Measurements from ENCODE around the gene RBM39. TPM values are rescaled to one million over a fixed set of nuclear protein-coding genes. Genes with fewer than 3 reads are reported as not detected.

The RBM39 gene
- total and polyA plus RNA-seq, 2 of the 13 experiments (the other 11 are each of a cell fraction or from before 2014, with no cell fraction given): 788 to 920 TPM

DNA sequence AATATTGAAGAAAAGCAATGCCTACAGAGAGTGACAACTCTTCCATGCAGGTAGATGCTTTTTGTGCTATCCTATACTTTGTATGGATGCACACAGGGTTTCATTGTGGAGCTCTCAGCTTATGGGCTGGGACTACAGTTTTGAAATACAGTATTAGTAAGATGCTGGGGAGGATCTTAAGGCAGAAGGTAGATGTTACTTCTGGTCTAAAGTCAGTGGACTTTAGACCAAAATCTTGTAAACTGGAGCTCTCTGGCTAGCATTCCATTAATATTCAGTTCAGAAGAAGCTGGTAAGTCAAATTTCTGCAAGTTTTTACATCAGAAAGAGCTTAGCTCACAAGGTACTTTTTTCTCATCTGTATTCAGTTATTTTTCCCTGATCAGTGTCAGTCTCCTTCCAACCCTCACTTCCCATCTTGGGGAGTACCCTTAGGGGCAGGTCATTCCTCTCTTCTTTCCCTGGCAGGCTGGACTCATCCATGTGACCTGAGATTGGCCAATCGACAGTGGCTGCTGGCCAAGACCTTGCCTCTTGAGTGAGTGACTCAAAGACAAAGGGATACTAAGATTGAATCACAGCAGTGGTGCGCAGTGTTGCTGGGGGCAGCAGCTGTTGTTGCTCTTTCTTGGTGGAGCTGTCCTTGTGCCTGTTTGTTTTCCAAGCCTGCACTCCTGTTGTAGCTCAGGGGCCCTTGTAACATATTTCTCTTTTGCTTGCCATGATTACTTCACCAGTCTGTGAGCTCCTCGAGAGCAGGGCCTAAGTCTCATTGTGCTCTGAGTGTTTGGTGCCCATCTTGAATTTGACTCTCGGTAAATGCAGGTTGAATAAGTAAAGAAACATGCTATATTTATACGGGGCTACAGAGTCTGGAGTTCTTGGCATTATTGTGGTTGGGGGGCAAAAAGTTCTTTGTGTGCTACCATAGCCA is 26.9 kb upstream of the RBM39 start (continued):
- TF ChIP-seq, protein P1, sequence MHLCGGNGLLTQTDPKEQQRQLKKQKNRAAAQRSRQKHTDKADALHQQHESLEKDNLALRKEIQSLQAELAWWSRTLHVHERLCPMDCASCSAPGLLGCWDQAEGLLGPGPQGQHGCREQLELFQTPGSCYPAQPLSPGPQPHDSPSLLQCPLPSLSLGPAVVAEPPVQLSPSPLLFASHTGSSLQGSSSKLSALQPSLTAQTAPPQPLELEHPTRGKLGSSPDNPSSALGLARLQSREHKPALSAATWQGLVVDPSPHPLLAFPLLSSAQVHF (CRISPR knock-in tag; IDR thresholded peaks at IDR 0.05): no peak
- TF ChIP-seq ZNF292 (CRISPR knock-in tag; IDR thresholded peaks at IDR 0.05; ENCODE audit: borderline replicate concordance, low read depth): peak; percentile 53; the same call in 1 of the 2 replicates
- 0 out of 2 replicates have a peak, but pooled peaks have one; percentile 22 for TF ChIP-seq HOXA5 (CRISPR knock-in tag; IDR thresholded peaks at IDR 0.05)
- TF ChIP-seq, protein P2, sequence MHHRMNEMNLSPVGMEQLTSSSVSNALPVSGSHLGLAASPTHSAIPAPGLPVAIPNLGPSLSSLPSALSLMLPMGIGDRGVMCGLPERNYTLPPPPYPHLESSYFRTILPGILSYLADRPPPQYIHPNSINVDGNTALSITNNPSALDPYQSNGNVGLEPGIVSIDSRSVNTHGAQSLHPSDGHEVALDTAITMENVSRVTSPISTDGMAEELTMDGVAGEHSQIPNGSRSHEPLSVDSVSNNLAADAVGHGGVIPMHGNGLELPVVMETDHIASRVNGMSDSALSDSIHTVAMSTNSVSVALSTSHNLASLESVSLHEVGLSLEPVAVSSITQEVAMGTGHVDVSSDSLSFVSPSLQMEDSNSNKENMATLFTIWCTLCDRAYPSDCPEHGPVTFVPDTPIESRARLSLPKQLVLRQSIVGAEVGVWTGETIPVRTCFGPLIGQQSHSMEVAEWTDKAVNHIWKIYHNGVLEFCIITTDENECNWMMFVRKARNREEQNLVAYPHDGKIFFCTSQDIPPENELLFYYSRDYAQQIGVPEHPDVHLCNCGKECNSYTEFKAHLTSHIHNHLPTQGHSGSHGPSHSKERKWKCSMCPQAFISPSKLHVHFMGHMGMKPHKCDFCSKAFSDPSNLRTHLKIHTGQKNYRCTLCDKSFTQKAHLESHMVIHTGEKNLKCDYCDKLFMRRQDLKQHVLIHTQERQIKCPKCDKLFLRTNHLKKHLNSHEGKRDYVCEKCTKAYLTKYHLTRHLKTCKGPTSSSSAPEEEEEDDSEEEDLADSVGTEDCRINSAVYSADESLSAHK (CRISPR knock-in tag; IDR thresholded peaks at IDR 0.05; ENCODE audit: borderline replicate concordance): no peak
- no peak for TF ChIP-seq KAT2B (IDR thresholded peaks at IDR 0.05; ENCODE audit: borderline replicate concordance, low read depth, low read length)
- TF ChIP-seq ZNF253 (CRISPR knock-in tag; IDR thresholded peaks at IDR 0.05; ENCODE audit: borderline replicate concordance): no peak
- no peak for TF ChIP-seq REL (CRISPR knock-in tag; conservative IDR thresholded peaks at IDR 0.05)
- TF ChIP-seq DNMT1 (CRISPR knock-in tag; IDR thresholded peaks at IDR 0.05): no peak
- TF ChIP-seq MIXL1 (CRISPR knock-in tag; IDR thresholded peaks at IDR 0.05): 0 out of 2 replicates have a peak, but pooled peaks have one; percentile 11
- TF ChIP-seq ETV6 (CRISPR knock-in tag; conservative IDR thresholded peaks at IDR 0.05): 0 out of 2 replicates have a peak, but pooled peaks have one; percentile 23
- no peak for TF ChIP-seq ZNF207 (IDR thresholded peaks at IDR 0.05; ENCODE audit: borderline replicate concordance)
- TF ChIP-seq ZFX (CRISPR knock-in tag; IDR thresholded peaks at IDR 0.05; ENCODE audit: low read depth): peak; percentile 81
- TF ChIP-seq CHCHD3 (CRISPR knock-in tag; IDR thresholded peaks at IDR 0.05): no peak
- TF ChIP-seq, protein P3, sequence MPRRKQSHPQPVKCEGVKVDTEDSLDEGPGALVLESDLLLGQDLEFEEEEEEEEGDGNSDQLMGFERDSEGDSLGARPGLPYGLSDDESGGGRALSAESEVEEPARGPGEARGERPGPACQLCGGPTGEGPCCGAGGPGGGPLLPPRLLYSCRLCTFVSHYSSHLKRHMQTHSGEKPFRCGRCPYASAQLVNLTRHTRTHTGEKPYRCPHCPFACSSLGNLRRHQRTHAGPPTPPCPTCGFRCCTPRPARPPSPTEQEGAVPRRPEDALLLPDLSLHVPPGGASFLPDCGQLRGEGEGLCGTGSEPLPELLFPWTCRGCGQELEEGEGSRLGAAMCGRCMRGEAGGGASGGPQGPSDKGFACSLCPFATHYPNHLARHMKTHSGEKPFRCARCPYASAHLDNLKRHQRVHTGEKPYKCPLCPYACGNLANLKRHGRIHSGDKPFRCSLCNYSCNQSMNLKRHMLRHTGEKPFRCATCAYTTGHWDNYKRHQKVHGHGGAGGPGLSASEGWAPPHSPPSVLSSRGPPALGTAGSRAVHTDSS (CRISPR knock-in tag; conservative IDR thresholded peaks at IDR 0.05): no peak
- TF ChIP-seq ZNF556 (CRISPR knock-in tag; IDR thresholded peaks at IDR 0.05; ENCODE audit: borderline replicate concordance): no peak
- TF ChIP-seq MAFF (IDR thresholded peaks at IDR 0.05; ENCODE audit: low read depth, low read length): no peak
- TF ChIP-seq, protein P4, sequence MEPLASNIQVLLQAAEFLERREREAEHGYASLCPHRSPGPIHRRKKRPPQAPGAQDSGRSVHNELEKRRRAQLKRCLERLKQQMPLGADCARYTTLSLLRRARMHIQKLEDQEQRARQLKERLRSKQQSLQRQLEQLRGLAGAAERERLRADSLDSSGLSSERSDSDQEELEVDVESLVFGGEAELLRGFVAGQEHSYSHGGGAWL (CRISPR knock-in tag; IDR thresholded peaks at IDR 0.05): peak; percentile 60; the same call in 1 of the 2 replicates
- TF ChIP-seq, protein P5, sequence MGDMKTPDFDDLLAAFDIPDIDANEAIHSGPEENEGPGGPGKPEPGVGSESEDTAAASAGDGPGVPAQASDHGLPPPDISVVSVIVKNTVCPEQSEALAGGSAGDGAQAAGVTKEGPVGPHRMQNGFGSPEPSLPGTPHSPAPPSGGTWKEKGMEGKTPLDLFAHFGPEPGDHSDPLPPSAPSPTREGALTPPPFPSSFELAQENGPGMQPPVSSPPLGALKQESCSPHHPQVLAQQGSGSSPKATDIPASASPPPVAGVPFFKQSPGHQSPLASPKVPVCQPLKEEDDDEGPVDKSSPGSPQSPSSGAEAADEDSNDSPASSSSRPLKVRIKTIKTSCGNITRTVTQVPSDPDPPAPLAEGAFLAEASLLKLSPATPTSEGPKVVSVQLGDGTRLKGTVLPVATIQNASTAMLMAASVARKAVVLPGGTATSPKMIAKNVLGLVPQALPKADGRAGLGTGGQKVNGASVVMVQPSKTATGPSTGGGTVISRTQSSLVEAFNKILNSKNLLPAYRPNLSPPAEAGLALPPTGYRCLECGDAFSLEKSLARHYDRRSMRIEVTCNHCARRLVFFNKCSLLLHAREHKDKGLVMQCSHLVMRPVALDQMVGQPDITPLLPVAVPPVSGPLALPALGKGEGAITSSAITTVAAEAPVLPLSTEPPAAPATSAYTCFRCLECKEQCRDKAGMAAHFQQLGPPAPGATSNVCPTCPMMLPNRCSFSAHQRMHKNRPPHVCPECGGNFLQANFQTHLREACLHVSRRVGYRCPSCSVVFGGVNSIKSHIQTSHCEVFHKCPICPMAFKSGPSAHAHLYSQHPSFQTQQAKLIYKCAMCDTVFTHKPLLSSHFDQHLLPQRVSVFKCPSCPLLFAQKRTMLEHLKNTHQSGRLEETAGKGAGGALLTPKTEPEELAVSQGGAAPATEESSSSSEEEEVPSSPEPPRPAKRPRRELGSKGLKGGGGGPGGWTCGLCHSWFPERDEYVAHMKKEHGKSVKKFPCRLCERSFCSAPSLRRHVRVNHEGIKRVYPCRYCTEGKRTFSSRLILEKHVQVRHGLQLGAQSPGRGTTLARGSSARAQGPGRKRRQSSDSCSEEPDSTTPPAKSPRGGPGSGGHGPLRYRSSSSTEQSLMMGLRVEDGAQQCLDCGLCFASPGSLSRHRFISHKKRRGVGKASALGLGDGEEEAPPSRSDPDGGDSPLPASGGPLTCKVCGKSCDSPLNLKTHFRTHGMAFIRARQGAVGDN (CRISPR knock-in tag; IDR thresholded peaks at IDR 0.05): peak; percentile 16; the same call in 1 of the 2 replicates
